GM23338 (cell line): ENCODE data around the gene FBL. TPM values are rescaled to one million over a fixed set of nuclear protein-coding genes. Genes with fewer than 3 reads are reported as not detected.

ENCODE experiments used
- ATAC-seq: fragments of 200-7000 bp; cut with Tn5 transposase; 3 replicates; pipeline ENCODE4 v1.9.1; 2020
- DNase-seq: peaks from one replicate; pipeline ENCODE4 v3.0.0-alpha.2; 2015; ENCODE audit warnings: low spot score
- H2AFZ ChIP-seq: fragments of 200-600 bp; sonication (generic); 2 replicates; pipeline ENCODE4 v1.8.0; 2016; ENCODE audit warnings: antibody characterized with exemption, mild to moderate bottlenecking, moderate library complexity
- H3F3A ChIP-seq: fragments of 200-600 bp; sonication (generic); replicated peaks from 2 replicates; pipeline ENCODE4 v1.8.0; 2017; ENCODE audit warnings: antibody characterized with exemption, mixed run types, low read depth
- H3K27ac ChIP-seq: fragments of 200-600 bp; sonication (generic); 2 replicates; pipeline ENCODE4 v1.6.1; 2016; ENCODE audit warnings: low read depth
- H3K27me3 ChIP-seq: fragments of 200-600 bp; sonication (generic); 2 replicates; pipeline ENCODE4 v1.8.0; 2016; ENCODE audit warnings: mild to moderate bottlenecking, mixed run types, moderate library complexity; ENCODE audit not compliant: insufficient read depth
- H3K36me3 ChIP-seq: fragments of 200-600 bp; sonication (generic); 2 replicates; pipeline ENCODE4 v1.8.0; 2016; ENCODE audit warnings: mild to moderate bottlenecking; ENCODE audit not compliant: insufficient read depth
- H3K4me1 ChIP-seq: fragments of 200-600 bp; sonication (generic); 2 replicates; pipeline ENCODE4 v1.8.0; 2016; ENCODE audit warnings: mild to moderate bottlenecking, moderate library complexity; ENCODE audit not compliant: insufficient read depth
- H3K4me2 ChIP-seq: fragments of 200-600 bp; sonication (generic); 2 replicates; pipeline ENCODE4 v1.7.1; 2017; ENCODE audit warnings: mixed run types
- H3K4me3 ChIP-seq: fragments of 200-600 bp; sonication (generic); 2 replicates; pipeline ENCODE4 v1.6.1; 2016; ENCODE audit warnings: mixed run types
- H3K79me2 ChIP-seq: fragments of 200-600 bp; sonication (generic); replicated peaks from 2 replicates; pipeline ENCODE4 v1.8.0; 2017; ENCODE audit warnings: mild to moderate bottlenecking; ENCODE audit not compliant: insufficient read depth
- H3K9me2 ChIP-seq: fragments of 200-600 bp; sonication (generic); 2 replicates; pipeline ENCODE4 v1.8.0; 2017; ENCODE audit not compliant: insufficient read depth
- H4K20me1 ChIP-seq: fragments of 200-600 bp; sonication (generic); replicated peaks from 2 replicates; pipeline ENCODE4 v1.8.0; 2017; ENCODE audit warnings: mild to moderate bottlenecking; ENCODE audit not compliant: insufficient read depth
- H3K27ac Mint-ChIP-seq: 2 replicates; pipeline ENCODE4 v1.8.0; 2020; ENCODE audit warnings: inconsistent platforms, mild to moderate bottlenecking, moderate library complexity, mixed read lengths
- H3K27me3 Mint-ChIP-seq: 3 replicates; pipeline ENCODE4 v1.8.0; 2022; ENCODE audit warnings: low read depth, mild to moderate bottlenecking, moderate library complexity, mixed read lengths, inconsistent platforms; ENCODE audit not compliant: insufficient read depth, poor library complexity
- H3K36me3 Mint-ChIP-seq: 3 replicates; pipeline ENCODE4 v1.8.0; 2021; ENCODE audit warnings: low read depth, mild to moderate bottlenecking, inconsistent platforms, moderate library complexity, mixed read lengths
- H3K4me1 Mint-ChIP-seq: 3 replicates; pipeline ENCODE4 v1.8.0; 2020; ENCODE audit warnings: mild to moderate bottlenecking, inconsistent platforms, mixed read lengths
- H3K4me3 Mint-ChIP-seq: 3 replicates; pipeline ENCODE4 v1.8.0; 2021; ENCODE audit warnings: moderate library complexity, mild to moderate bottlenecking, inconsistent platforms, mixed read lengths
- H3K9me3 Mint-ChIP-seq: 3 replicates; pipeline ENCODE4 v1.8.0; 2020; ENCODE audit warnings: moderate library complexity, mild to moderate bottlenecking, inconsistent platforms, mixed read lengths
- CREB1 ChIP-seq: fragments of 250-450 bp; sonication (Bioruptor Pico); IDR thresholded peaks from 2 replicates; pipeline ENCODE4 v1.5.0; 2020; ENCODE audit warnings: low read depth, mild to moderate bottlenecking, moderate library complexity
- EZH2 ChIP-seq: fragments of 200-600 bp; sonication (generic); IDR thresholded peaks from one replicate; pipeline ENCODE4 v1.8.0; 2017; ENCODE audit warnings: antibody characterized with exemption, mild to moderate bottlenecking, low read depth; ENCODE audit not compliant: unreplicated experiment
- EZH2phosphoT487 ChIP-seq: fragments of 200-600 bp; sonication (generic); IDR thresholded peaks from one replicate; pipeline ENCODE4 v1.8.1; 2018; ENCODE audit warnings: antibody characterized with exemption; ENCODE audit not compliant: unreplicated experiment
- JUNB ChIP-seq: IDR thresholded peaks from one replicate; pipeline ENCODE4 v1.6.1; 2016; ENCODE audit warnings: antibody characterized with exemption; ENCODE audit not compliant: unreplicated experiment
- NANOG ChIP-seq: IDR thresholded peaks from 2 replicates; pipeline ENCODE4 v1.6.1; 2016; ENCODE audit warnings: antibody characterized with exemption, borderline replicate concordance
- POLR2AphosphoS5 ChIP-seq: IDR thresholded peaks from 2 replicates; pipeline ENCODE4 v1.6.1; 2016; ENCODE audit warnings: antibody characterized with exemption, low read depth
- STAT1 ChIP-seq: IDR thresholded peaks from one replicate; pipeline ENCODE4 v1.6.1; 2016; ENCODE audit warnings: antibody characterized with exemption; ENCODE audit not compliant: unreplicated experiment
- ZNF114 ChIP-seq: fragments of 250-450 bp; sonication (Bioruptor Pico); IDR thresholded peaks from 2 replicates; pipeline ENCODE4 v1.5.0; 2020; ENCODE audit warnings: mild to moderate bottlenecking, moderate library complexity
- ZNF331 ChIP-seq: fragments of 250-450 bp; sonication (Bioruptor Pico); IDR thresholded peaks from 2 replicates; pipeline ENCODE4 v1.5.0; 2020; ENCODE audit warnings: low read depth, mild to moderate bottlenecking, moderate library complexity
- polyA plus RNA-seq: library from polyadenylated mRNA; unstranded; fragments of >200 nt; fragmentation: Nextera tagmentation; extraction: Ambion mirVana; gene quantifications from 2 replicates; pipeline ENCODE4 v1.2.1, GENCODE V29; 2016
- total RNA-seq: library from RNA; depleted of rRNA; stranded (reverse); fragments of >200 nt; shearing (Covaris generic); gene quantifications from 2 replicates; pipeline ENCODE4 v1.2.3, GENCODE V29; 2014
- TF ChIP-seq, protein P1 (sequence below): IDR thresholded peaks from 2 replicates; pipeline ENCODE4 v1.6.1; 2016; ENCODE audit warnings: antibody characterized with exemption
- TF ChIP-seq, protein P2 (sequence below): IDR thresholded peaks from one replicate; pipeline ENCODE4 v1.6.1; 2018; ENCODE audit warnings: antibody characterized with exemption; ENCODE audit not compliant: unreplicated experiment
- TF ChIP-seq, protein P3 (sequence below): fragments of 250-450 bp; sonication (Bioruptor Pico); IDR thresholded peaks from 2 replicates; pipeline ENCODE4 v1.5.0; 2020; ENCODE audit warnings: mild to moderate bottlenecking, moderate library complexity
- TF ChIP-seq, protein P4 (sequence below), 2 experiments: fragments of 200-600 bp in 1 of 2; sonication (generic) in 1 of 2; conservative IDR thresholded peaks; 2 replicates each; pipeline versions ENCODE4 v1.5.1 to v1.6.1; 2016 to 2017; ENCODE audit warnings: antibody characterized with exemption in 2 of 2, low read depth in 2 of 2, mild to moderate bottlenecking in 2 of 2, moderate library complexity in 1 of 2

FBL gene
- total and polyA plus RNA-seq, 2 experiments from 2014 or later: 403 to 553 TPM

DNA sequence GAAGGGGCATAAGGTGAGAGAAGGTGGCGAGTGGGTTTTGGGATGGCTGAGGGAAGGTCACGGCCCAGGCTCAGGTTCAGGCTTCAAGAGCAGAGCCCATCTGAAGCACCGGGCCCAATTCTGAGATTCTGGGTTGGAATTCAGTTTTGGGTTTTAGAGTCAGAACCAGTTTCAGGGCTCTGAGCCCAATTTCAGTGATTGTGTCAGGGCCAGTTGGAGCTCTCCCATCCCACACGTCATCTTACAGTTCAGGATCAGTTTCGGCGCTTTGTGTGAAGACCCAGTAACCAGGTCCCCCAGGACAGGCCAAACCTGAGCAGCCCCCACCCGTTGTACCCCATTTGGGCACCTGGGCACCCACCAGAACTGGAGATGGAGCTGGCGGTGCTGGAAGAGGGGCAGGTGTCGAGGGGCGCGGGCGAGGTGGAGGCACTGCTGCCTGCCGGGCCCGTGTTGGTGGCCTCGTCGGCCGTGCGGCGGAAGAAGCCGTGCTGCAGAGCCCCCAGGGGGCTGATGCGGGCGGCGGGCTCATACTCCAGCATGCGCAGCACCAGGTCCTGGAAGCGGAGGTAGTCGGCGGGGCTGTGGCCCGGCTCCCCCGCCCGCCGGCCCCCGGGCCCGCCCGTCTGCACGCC, 19.8 kb downstream of the FBL start:
- no peaks in the 10 kb centered on the region for H3K9me3 Mint-ChIP-seq
- H3K36me3 ChIP-seq: no peaks in the 10 kb centered on the region; the same call in 1 of the 2 replicates
- ATAC-seq: no peak
- no peak overlapping the region for H3K27ac Mint-ChIP-seq
- H3K4me1 Mint-ChIP-seq: peaks cover 3% of the 10 kb centered on the region
- H2AFZ ChIP-seq: no peak overlapping the region
- H3K36me3 Mint-ChIP-seq: peaks cover 38% of the 10 kb centered on the region
- no peak overlapping the region for H3K4me2 ChIP-seq
- H3K27me3 Mint-ChIP-seq: peaks cover 6% of the 10 kb centered on the region
- H3K4me3 Mint-ChIP-seq: no peak overlapping the region; the same call in 2 of the 3 replicates
- no peaks in the 10 kb centered on the region for H3K9me2 ChIP-seq
- H3K27ac ChIP-seq: no peak overlapping the region
- H4K20me1 ChIP-seq: peaks cover 3% of the 10 kb centered on the region; the same call in 1 of the 2 replicates
- H3K27me3 ChIP-seq: no peaks in the 10 kb centered on the region
- TF ChIP-seq, protein P1, sequence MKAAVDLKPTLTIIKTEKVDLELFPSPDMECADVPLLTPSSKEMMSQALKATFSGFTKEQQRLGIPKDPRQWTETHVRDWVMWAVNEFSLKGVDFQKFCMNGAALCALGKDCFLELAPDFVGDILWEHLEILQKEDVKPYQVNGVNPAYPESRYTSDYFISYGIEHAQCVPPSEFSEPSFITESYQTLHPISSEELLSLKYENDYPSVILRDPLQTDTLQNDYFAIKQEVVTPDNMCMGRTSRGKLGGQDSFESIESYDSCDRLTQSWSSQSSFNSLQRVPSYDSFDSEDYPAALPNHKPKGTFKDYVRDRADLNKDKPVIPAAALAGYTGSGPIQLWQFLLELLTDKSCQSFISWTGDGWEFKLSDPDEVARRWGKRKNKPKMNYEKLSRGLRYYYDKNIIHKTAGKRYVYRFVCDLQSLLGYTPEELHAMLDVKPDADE: no peak
- TF ChIP-seq STAT1: no peak
- TF ChIP-seq, protein P2, sequence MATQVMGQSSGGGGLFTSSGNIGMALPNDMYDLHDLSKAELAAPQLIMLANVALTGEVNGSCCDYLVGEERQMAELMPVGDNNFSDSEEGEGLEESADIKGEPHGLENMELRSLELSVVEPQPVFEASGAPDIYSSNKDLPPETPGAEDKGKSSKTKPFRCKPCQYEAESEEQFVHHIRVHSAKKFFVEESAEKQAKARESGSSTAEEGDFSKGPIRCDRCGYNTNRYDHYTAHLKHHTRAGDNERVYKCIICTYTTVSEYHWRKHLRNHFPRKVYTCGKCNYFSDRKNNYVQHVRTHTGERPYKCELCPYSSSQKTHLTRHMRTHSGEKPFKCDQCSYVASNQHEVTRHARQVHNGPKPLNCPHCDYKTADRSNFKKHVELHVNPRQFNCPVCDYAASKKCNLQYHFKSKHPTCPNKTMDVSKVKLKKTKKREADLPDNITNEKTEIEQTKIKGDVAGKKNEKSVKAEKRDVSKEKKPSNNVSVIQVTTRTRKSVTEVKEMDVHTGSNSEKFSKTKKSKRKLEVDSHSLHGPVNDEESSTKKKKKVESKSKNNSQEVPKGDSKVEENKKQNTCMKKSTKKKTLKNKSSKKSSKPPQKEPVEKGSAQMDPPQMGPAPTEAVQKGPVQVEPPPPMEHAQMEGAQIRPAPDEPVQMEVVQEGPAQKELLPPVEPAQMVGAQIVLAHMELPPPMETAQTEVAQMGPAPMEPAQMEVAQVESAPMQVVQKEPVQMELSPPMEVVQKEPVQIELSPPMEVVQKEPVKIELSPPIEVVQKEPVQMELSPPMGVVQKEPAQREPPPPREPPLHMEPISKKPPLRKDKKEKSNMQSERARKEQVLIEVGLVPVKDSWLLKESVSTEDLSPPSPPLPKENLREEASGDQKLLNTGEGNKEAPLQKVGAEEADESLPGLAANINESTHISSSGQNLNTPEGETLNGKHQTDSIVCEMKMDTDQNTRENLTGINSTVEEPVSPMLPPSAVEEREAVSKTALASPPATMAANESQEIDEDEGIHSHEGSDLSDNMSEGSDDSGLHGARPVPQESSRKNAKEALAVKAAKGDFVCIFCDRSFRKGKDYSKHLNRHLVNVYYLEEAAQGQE: no peak
- TF ChIP-seq JUNB: no peak
- TF ChIP-seq EZH2phosphoT487: no peak
- no peak for TF ChIP-seq POLR2AphosphoS5
- TF ChIP-seq, protein P3, sequence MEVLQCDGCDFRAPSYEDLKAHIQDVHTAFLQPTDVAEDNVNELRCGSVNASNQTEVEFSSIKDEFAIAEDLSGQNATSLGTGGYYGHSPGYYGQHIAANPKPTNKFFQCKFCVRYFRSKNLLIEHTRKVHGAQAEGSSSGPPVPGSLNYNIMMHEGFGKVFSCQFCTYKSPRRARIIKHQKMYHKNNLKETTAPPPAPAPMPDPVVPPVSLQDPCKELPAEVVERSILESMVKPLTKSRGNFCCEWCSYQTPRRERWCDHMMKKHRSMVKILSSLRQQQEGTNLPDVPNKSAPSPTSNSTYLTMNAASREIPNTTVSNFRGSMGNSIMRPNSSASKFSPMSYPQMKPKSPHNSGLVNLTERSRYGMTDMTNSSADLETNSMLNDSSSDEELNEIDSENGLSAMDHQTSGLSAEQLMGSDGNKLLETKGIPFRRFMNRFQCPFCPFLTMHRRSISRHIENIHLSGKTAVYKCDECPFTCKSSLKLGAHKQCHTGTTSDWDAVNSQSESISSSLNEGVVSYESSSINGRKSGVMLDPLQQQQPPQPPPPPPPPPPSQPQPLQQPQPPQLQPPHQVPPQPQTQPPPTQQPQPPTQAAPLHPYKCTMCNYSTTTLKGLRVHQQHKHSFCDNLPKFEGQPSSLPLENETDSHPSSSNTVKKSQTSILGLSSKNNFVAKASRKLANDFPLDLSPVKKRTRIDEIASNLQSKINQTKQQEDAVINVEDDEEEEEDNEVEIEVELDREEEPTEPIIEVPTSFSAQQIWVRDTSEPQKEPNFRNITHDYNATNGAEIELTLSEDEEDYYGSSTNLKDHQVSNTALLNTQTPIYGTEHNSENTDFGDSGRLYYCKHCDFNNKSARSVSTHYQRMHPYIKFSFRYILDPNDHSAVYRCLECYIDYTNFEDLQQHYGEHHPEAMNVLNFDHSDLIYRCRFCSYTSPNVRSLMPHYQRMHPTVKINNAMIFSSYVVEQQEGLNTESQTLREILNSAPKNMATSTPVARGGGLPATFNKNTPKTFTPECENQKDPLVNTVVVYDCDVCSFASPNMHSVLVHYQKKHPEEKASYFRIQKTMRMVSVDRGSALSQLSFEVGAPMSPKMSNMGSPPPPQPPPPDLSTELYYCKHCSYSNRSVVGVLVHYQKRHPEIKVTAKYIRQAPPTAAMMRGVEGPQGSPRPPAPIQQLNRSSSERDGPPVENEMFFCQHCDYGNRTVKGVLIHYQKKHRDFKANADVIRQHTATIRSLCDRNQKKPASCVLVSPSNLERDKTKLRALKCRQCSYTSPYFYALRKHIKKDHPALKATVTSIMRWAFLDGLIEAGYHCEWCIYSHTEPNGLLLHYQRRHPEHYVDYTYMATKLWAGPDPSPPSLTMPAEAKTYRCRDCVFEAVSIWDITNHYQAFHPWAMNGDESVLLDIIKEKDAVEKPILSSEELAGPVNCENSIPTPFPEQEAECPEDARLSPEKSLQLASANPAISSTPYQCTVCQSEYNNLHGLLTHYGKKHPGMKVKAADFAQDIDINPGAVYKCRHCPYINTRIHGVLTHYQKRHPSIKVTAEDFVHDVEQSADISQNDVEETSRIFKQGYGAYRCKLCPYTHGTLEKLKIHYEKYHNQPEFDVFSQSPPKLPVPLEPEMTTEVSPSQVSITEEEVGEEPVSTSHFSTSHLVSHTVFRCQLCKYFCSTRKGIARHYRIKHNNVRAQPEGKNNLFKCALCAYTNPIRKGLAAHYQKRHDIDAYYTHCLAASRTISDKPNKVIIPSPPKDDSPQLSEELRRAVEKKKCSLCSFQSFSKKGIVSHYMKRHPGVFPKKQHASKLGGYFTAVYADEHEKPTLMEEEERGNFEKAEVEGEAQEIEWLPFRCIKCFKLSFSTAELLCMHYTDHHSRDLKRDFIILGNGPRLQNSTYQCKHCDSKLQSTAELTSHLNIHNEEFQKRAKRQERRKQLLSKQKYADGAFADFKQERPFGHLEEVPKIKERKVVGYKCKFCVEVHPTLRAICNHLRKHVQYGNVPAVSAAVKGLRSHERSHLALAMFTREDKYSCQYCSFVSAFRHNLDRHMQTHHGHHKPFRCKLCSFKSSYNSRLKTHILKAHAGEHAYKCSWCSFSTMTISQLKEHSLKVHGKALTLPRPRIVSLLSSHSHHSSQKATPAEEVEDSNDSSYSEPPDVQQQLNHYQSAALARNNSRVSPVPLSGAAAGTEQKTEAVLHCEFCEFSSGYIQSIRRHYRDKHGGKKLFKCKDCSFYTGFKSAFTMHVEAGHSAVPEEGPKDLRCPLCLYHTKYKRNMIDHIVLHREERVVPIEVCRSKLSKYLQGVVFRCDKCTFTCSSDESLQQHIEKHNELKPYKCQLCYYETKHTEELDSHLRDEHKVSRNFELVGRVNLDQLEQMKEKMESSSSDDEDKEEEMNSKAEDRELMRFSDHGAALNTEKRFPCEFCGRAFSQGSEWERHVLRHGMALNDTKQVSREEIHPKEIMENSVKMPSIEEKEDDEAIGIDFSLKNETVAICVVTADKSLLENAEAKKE (CRISPR knock-in tag): no peak
- TF ChIP-seq ZNF331 (CRISPR knock-in tag): no peak
- TF ChIP-seq ZNF114 (CRISPR knock-in tag): no peak
- no peak for TF ChIP-seq NANOG
- TF ChIP-seq, protein P4, sequence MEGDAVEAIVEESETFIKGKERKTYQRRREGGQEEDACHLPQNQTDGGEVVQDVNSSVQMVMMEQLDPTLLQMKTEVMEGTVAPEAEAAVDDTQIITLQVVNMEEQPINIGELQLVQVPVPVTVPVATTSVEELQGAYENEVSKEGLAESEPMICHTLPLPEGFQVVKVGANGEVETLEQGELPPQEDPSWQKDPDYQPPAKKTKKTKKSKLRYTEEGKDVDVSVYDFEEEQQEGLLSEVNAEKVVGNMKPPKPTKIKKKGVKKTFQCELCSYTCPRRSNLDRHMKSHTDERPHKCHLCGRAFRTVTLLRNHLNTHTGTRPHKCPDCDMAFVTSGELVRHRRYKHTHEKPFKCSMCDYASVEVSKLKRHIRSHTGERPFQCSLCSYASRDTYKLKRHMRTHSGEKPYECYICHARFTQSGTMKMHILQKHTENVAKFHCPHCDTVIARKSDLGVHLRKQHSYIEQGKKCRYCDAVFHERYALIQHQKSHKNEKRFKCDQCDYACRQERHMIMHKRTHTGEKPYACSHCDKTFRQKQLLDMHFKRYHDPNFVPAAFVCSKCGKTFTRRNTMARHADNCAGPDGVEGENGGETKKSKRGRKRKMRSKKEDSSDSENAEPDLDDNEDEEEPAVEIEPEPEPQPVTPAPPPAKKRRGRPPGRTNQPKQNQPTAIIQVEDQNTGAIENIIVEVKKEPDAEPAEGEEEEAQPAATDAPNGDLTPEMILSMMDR (conservative IDR thresholded peaks at IDR 0.05; ENCODE audit: low read depth in 2 of 2): no peak
- TF ChIP-seq CREB1 (CRISPR knock-in tag): no peak
- TF ChIP-seq EZH2: no peak
- H3F3A ChIP-seq: no peaks in the 10 kb centered on the region
- peaks cover 4% of the 10 kb centered on the region for H3K4me1 ChIP-seq
- no peak overlapping the region for H3K4me3 ChIP-seq
- H3K79me2 ChIP-seq: no peaks in the 10 kb centered on the region; the same call in 1 of the 2 replicates
- no peak for DNase-seq
